Stimulated activated naive CD4-positive, alpha-beta T cell (primary cell): ENCODE results near the gene NEFH.

ENCODE experiments used
- DNase-seq, 6 experiments: peaks; one replicate each; lab custom pipeline; 2025; lab: John Stamatoyannopoulos, UW

NEFH gene

DNA sequence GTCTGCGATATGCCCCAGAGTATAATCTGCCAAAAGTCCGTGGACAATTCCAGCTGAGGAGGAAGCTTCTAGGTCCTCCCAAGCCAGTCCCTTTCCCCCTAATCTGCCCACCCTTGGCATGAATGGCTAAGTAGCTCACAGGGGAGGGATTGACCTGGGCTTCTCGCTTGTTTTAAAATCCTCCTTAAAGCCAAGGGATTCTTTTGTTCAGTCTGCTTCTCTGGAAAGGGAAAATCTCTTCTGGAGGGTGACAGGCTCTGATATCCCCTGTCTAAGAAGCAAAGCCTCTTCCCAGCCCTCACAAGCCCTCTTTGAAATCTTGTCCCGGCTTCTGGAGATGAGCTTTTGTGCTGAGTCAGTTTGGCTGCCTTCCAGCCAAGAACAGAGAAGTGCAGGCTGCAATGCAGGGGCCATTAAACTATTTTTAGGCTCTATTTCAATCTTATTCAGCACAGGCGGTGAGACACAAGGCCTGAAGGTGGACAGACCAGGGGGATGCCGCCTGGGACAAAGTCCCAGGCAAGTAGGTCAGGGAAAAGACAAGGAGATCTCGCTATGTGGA, 23.9 kb downstream of the NEFH start:
- DNase-seq = no peak

DNA sequence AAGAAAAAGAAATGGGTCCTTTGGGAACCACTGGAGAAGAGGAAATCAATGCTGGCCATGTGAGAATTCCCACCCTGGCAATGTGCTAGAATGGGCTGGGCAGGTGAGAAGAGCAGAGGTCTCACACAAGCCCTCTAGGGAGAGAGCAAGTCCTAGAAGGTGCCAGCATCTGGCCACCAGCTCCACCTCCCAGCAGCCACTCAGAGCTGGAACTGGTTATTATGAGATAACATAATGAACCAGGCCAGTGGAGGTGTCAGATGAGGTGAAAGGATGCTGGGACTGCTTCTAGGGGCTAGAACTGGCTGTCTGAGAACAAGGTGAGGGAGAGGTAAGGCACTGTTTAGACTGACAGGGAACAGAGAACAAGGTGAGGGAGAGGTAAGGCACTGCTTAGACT, 29.3 kb downstream of the NEFH start:
- no peak for DNase-seq

DNA sequence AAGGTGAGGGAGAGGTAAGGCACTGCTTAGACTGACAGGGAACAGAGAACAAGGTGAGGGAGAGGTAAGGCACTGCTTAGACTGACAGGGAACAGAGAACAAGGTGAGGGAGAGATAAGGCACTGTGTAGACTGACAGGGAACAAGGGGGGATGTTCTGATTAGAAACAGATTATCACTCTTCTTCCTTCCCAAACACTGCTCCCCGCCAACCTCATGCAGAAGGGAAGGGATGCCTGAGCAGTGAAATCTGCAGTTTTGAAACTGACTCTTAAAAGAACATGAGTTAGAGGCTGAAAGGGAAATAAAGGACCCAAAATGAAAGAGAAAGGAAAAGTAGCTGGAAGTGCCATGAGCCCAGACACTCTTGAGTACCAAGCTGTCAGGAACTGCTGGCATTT, 29.8 kb downstream of the NEFH start:
- no peak for DNase-seq

DNA sequence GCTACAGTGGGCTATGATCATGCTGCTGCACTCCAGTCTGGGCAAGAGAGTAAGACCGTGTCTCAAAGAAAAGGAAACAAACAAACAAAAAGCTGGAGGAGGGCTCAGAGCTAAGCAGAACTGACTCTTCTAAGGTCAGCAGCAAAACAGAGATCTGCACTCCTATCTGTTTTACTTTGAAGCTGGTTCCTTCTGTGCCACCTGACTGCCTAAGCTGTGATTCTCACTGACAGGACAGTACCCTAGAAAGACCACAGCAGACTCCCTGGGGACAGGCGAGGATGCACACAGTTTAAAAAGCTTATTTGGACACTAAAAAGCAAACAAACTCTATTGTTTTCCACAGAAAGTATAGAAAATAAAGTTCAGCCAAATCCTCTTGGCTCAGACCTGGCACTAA, 30.5 kb downstream of the NEFH start:
- no peak for DNase-seq

DNA sequence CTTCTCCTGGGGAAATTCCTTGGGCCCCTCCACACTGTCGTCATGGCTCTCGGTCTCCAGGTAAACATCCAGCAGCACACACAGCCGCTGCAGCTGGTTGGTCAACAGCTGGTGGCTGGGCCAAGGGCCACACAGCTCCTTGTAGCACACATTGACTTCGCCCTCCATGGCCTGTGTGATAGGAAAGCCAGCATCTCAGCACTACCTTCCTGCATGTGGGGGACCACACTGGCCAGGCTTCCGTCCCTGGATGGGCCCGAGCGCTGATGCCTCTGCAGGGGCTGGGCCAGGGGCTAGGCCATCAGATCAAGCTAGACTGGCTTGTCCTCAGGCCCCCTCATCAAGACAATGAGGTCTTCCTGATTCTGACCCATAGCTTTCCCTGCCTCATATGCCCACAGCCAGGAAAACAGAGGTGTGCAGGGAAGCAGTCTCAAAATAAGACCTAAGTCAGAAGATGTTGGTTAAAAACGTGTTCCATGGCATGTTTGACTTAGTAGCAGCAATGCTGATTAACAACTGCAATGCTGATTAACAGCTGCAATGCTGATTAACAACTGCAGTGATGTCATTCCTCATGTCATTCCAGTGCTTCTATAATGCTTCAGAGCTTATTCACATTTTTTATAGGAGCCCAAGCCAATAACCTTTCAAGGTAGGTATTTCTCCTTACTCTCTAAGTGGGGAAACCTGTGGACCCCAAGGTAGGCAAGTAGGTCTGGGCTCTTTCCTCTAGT, 31.3 kb downstream of the NEFH start:
- no peak for DNase-seq

DNA sequence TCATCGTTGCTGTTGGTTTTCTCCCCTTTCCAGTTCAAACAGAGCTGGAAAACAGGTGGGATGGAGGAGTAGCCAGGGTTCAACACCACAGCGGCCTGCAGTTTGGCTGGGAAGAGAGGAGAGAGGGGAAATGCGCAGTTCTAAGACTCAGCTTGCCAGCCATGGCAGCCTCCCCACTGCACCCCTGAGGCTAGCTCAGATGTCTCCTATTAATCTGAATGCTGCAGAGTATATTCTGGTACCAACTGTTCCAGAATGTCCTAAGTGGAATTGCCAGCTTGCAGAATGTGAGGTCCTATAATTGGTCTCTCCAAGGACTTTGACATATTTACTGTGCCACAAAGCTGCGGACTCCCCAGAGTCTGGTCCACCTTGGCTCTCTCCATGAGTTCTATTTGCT, 32.0 kb downstream of the NEFH start:
- DNase-seq = no peak

DNA sequence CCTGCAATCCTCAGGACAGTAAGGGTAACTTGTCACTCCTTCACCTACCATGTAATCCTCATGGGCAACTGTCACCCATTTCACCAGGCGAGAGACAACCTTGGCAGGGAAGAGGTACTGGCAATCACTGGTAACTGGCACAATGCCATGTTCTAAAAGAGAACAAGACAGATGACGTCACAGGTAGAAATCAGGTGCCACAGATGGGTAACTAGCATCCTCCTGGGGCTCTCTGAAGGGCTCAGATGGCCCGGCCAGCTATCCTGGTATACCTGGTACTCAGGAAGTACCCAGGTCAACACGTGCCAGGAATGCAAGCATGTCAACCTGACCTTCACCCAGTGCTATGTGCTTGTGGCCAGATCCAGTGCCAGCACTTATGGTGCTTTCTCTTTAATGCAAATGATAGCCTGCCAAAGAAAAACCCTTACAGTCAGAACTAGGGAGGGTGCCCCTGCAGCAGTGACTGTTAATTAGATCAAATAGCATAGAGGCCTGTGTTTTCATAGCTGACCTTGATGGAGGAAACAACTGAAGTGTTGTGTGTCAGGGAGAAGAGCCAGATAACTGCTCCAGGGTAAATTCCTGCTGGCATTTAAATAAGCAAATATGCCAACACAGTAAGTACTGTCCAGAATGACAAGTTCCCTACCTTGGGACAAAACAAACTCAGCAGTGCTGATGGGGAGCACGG, 37.3 kb downstream of the NEFH start:
- no peak for DNase-seq

DNA sequence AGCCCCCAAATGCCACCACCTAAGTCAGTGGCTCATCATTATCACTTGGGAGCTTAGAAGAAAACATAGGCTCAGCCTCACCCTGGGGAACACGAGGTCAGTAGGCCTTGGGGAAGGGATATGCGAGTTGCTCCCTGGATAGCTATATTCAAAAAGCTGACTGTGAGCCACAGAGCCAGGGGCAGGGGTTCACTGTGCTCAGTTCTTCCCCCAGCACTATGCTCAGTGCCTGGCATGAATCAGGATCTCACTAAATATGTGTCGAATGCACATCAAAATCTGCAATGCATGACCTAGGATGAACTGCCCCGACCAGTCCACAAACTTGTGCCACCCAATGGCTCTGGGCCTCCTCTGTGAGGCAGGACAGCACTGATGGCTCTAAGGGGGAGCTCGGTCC, 38.4 kb downstream of the NEFH start:
- no peak for DNase-seq

DNA sequence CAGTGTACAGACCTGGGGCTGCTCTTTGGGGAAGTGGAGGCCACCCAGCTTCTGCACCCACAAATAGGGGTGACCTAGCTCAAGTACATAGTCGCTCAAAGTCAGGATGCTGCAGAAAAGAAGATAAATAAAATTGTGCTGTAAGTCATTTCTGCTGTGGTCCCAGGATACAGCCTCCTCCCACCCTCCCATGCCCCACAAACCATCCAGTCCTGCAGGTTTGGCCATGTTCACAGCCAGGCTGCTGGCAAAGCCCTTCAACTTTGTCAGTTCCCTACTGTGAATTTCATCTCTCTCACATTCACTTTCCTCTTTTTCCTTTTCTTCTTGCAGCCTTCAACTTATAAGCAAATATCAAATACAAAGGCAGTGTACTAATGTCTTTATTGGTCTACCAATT, 40.0 kb downstream of the NEFH start:
- DNase-seq = no peak

DNA sequence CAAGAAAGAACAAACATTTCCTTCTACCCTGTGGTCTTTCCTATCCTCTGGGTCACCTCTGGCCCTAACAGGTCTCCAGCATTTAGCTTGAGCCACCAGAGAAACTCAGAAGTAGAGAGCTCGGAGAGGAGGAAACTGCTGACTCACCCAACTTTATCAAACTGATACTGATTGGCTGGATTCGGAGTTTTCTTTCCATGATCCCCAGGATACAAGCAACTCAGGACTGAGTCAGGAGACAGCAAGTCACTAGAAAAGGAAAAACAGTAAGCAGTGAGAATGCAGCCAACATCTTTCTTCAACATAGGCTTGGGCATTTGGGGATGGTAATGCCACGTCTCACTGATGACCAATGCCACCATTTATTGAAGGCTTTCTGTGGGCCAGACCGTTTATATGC, 40.8 kb downstream of the NEFH start:
- no peak for DNase-seq

DNA sequence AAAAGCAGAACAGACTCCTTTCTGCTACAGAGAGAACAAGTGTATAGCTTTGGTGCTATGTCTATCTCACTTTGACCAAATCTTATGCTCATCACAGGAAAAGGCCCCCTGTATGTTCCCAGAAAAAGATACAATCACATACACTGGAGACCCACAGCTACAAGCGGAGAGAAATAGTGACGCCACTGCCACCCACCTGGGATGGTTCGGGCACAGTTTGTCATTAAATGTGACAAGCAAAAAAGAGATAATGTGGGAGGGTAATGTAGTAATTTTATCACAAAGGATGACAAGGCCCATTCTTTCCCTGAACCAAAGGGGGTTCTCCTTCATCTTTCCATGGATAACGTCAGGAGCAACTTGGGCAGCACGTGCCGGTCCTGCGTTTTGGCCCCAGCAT, 41.5 kb downstream of the NEFH start:
- DNase-seq = no peak

DNA sequence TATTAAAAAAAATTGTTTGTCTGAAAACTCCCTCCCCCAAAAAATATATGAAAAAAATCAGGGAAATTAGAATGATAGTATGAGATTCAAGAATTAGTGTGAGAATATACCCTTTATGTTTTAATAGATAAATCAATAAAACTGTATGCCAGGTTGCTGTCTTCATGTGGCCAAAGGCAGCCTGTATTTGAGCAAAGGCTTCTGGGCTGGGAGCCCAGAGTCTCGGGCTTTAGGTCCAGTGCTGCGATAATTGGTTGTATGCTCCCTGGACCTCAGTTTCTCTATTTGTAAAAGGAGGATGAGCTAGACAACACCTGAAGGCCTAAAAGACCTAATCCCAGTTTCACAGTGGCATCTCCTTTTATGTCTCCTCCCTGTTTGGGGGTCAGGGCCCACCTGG, 43.7 kb downstream of the NEFH start:
- DNase-seq = no peak

DNA sequence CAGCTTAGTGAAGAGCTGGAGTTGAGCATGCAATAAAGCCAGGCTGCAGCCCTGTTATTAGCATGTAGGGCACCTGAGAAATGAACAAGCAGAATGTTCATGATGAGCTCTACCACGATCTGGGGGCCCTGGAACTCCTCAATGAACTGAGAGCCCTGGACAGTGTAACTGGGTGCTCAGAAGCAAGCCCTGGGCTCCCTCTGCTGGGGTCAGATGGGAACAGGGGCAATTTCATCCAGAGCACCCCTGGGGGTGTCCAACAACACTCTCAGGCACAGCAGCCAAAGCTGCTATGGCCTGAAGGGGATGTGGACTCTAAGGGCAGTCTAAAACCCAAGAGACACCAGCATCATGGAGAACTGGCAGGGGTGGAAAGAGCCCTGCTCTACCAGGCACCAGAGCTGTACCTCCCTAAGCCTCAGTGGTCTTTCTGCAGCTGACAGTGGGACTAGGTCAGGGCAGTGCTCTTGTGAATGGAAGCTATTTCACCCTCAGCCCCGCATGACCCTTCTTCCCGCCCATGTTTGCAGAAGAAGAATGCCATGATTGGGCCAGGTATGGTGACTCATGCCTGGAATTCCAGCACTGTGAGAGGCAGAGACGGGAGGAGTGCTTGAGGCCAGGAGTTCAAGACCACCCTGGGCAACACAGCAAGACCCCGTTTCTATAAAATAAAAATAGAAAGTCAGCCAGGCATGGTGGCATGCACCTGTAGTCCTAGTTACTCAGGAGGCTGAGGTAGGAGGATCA, 44.6 kb downstream of the NEFH start:
- DNase-seq = peak in 1 of 6 experiments; percentile 1

DNA sequence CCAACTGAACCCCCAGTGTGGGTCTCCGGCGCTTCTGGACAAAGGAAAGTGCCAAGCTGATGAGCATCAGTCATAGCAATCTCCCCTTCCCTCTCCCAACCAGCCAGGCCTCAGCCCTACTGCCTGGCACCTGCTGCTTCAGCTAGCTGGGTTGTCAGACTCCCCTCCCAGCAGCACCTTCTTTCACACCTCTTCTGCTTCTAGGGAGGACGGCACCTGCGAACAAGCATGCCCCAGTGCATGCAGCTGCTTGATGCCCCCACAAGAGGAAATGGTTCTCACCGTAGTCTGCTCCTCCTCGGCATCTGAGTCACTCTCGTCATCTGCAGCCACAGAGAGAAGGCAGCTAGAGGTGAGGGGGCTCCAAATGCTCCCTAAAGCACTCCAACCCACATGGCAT, 48.1 kb downstream of the NEFH start:
- no peak for DNase-seq

DNA sequence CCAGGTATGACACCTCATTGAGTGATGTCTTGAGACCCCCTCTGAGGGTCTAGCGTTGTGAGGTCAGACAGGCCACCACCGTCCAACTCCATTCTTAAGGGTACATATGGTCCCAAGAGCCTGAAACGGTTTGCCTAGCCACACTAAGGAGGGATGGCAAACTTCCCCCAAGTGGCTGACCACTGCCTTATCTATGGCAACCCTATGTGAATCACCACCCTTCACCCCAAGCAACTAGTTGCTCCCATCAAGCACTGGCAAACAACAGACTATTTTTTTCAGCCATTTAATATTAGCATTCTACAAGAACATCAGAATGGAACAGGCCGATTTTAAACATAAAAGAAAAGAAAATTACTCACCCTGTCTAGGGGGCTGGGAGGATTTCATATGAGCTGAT, 50.7 kb downstream of the NEFH start:
- DNase-seq = no peak

DNA sequence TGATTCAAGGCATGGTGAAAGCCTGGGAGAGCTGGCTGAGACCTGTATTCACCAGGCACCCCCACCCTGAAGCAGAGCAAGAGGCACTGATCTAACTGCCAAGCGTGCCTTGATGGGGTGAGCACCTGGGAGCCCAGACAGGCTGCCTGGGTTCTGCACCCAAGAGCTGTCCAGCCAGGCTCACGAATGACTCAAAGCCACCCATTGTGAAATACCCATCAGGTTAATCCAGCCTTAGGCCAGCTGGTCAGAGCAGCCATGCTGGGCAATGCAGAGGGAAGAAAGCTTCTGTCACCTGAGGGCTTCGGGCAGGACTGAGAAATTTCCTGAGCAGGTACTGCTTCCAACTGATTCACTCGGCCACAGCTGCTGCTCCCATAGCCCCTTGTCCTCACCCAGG, 51.4 kb downstream of the NEFH start:
- DNase-seq = no peak

DNA sequence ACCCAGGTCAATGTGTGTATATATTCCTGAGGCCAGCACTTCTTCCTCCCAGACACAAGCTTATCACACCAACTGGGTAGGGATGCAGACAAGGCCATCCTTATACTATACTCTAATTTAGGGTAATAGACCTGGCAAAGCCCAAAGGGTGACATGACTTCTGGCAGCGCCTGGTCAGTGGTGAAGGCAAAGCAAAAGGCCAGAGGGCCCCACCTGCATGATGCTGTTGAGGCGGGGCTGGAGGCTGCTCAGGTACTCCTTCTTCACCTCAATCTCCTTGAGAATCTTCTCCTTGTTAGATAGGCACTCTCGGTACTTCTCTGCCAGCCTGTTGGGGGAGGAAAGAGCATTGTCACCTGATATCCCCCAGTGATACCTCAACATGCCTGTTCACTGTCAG, 56.4 kb downstream of the NEFH start:
- no peak for DNase-seq

DNA sequence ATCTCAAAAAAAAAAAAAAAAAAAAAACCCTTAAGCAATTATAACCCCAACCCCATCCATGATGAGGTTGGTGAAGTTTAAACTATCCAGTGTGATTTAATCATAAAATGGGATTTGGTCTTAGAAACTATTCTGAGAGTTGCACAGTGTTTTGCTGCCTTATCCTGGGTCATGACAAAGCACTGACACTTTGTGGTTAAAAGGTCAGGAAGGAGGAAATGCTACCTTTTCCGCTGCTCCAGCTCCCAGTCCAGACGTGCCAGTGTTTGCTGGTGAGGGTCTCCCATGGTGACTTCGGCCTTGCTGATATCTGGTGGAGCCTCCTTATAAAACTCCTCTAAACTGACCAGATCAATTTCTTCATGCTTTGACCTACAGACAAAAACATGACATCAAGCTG, 59.1 kb downstream of the NEFH start:
- DNase-seq = no peak
